Adrenal gland (tissue), 12 donors: ENCODE results near the gene FCSK. TPM values are rescaled to one million over a fixed set of nuclear protein-coding genes. Genes with fewer than 3 reads are reported as not detected.

Experiments used
- DNase-seq, 7 donors: peaks; one replicate each; pipeline ENCODE4 v3.0.0-alpha.2; 2019 to 2020
- H3K27ac ChIP-seq, 5 donors: fragments of 200-600 bp; sonication (generic) in 4 of 5; 1 replicate in 3 of 5; 2 replicates in 2 of 5; pipeline versions ENCODE4 v1.5.1 to v1.8.0; 2016 to 2020; ENCODE audit warnings: mild to moderate bottlenecking in 1 of 5
- H3K27me3 ChIP-seq: fragments of 200-600 bp; 2 replicates; pipeline ENCODE4 v1.8.0; 2021
- H3K36me3 ChIP-seq, 2 donors: fragments of 200-600 bp; replicated peaks in 1 of 2; 1 replicate in 1 of 2; 2 replicates in 1 of 2; pipeline versions ENCODE4 v1.5.1 to v1.8.0; 2018 to 2022
- H3K4me1 ChIP-seq, 2 donors: fragments of 200-600 bp; replicated peaks in 1 of 2; 1 replicate in 1 of 2; 2 replicates in 1 of 2; pipeline versions ENCODE4 v1.5.1 to v1.8.0; 2018 to 2021
- H3K4me3 ChIP-seq, 4 donors: fragments of 200-600 bp; sonication (generic) in 3 of 4; one replicate each; pipeline ENCODE4 v1.5.1; 2016 to 2018
- H3K9me3 ChIP-seq, 3 donors: fragments of 200-600 bp; sonication (generic) in 1 of 3; replicated peaks in 1 of 3; 1 replicate in 2 of 3; 2 replicates in 1 of 3; pipeline versions ENCODE4 v1.5.1 to v1.8.0; 2016 to 2021
- POLR2A ChIP-seq, 2 donors: fragments of 450-650 bp; IDR thresholded peaks; one replicate each; pipeline ENCODE4 v1.6.1; 2017; ENCODE audit warnings: antibody characterized with exemption in 2 of 2, mild to moderate bottlenecking in 2 of 2, moderate library complexity in 1 of 2
- WGBS, 4 donors: extraction: QIAGEN DNeasy Blood & Tissue Kit in 2 of 4; methylation state at CpG; one replicate each; pipeline versions ENCODE4 v1.1.5 to v1.1.7; 2013 to 2017; 5-methylcytosine and 5-hydroxymethylcytosine counted together
- intact Hi-C, 2 donors: fragments of 100-400 bp; cut with DNase I; formaldehyde crosslinking; loops; one replicate each; pipeline versions ENCODE4 v1.14.1 to v1.15.0; 2022 to 2023
- polyA plus RNA-seq, 3 donors: library from polyadenylated mRNA; stranded (reverse); fragments of 200-250 nt in 2 of 3; fragments of 350-450 nt in 1 of 3; fragmentation: Illumina TruSeq in 1 of 3; extraction: RNeasy Lipid Tissue Mini Kit (QIAGEN cat#74804) in 1 of 3; gene quantifications; one replicate each; pipeline ENCODE4 v1.2.3, GENCODE V29; 2013 to 2014
- total RNA-seq, 9 donors: library from RNA; depleted of rRNA in 4 of 9; stranded (reverse); fragments of >200 nt in 4 of 9; fragments of 120-200 nt in 1 of 9; fragmentation: NEBNext Ultra II Directional in 1 of 9; extraction: Animal tissue kit (Norgen Biotek cat#: 25700) in 1 of 9; gene quantifications; one replicate each; pipeline versions ENCODE4 v1.1.0 to v1.2.4, GENCODE V29; 2013 to 2023
- TF ChIP-seq, protein P1 (sequence below), 6 experiments: fragments of 450-650 bp in 4 of 6; fragments of 200-600 bp in 2 of 6; sonication (generic) in 1 of 6; IDR thresholded peaks; 1 replicate in 5 of 6; 2 replicates in 1 of 6; pipeline versions ENCODE4 v1.5.1 to v1.8.0; 2016 to 2021; ENCODE audit warnings: antibody characterized with exemption in 6 of 6, mild to moderate bottlenecking in 2 of 6, moderate library complexity in 1 of 6
- donor health status: healthy with polysubstance abuse.
- donor health status: Bipolar disorder and iron deficiency.
- donor health status: DM: yes; HTN: yes; CAD: no.
- donor health status: DM: no; HTN: no; CAD: no.
- donor health status: DM: no; HTN: no; CAD: no.
- donor health status: DM: yes; HTN: yes; CAD: no.

FCSK gene
- total and polyA plus RNA-seq, 12 donors: 5.2 to 34.8 (median 23.0) TPM

DNA sequence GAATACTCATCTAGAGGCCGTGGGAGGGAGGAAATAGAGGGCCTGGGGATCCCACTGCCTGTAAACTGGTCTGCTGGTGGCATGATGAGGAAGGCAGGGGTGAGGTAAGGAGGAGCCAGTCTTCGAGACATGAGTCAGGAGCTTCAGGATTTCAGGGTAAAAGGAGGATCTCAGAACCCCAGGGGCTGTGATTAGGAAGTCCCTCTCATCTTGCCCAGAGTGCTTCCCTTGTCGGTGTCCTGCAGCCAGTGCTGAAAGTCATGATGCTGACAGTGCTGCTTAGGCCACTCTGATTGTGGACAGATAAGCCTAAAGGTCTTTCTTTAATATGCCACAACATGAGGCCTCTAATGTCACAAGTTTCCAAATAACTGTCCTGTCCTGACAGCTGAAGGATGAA is 39.4 kb downstream of the FCSK start:
- 88 to 93% (median 91%) methylated on average over 2 to 3 of the region's 3 CpGs for WGBS, 4 donors
- no peaks in the 10 kb centered on the region for H3K27me3 ChIP-seq
- TF ChIP-seq, protein P1, sequence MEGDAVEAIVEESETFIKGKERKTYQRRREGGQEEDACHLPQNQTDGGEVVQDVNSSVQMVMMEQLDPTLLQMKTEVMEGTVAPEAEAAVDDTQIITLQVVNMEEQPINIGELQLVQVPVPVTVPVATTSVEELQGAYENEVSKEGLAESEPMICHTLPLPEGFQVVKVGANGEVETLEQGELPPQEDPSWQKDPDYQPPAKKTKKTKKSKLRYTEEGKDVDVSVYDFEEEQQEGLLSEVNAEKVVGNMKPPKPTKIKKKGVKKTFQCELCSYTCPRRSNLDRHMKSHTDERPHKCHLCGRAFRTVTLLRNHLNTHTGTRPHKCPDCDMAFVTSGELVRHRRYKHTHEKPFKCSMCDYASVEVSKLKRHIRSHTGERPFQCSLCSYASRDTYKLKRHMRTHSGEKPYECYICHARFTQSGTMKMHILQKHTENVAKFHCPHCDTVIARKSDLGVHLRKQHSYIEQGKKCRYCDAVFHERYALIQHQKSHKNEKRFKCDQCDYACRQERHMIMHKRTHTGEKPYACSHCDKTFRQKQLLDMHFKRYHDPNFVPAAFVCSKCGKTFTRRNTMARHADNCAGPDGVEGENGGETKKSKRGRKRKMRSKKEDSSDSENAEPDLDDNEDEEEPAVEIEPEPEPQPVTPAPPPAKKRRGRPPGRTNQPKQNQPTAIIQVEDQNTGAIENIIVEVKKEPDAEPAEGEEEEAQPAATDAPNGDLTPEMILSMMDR (IDR thresholded peaks at IDR 0.05): no peak
- no peak for TF ChIP-seq POLR2A (IDR thresholded peaks at IDR 0.05)
- H3K27ac ChIP-seq: no peak overlapping the region
- no peak for DNase-seq
- intact Hi-C loops: no loop called here
- peaks cover 0 to 73% of the 10 kb centered on the region in 2 donors for H3K36me3 ChIP-seq
- H3K9me3 ChIP-seq: no peaks in the 10 kb centered on the region
- H3K4me1 ChIP-seq: no peaks in the 10 kb centered on the region
- no peak overlapping the region for H3K4me3 ChIP-seq

DNA sequence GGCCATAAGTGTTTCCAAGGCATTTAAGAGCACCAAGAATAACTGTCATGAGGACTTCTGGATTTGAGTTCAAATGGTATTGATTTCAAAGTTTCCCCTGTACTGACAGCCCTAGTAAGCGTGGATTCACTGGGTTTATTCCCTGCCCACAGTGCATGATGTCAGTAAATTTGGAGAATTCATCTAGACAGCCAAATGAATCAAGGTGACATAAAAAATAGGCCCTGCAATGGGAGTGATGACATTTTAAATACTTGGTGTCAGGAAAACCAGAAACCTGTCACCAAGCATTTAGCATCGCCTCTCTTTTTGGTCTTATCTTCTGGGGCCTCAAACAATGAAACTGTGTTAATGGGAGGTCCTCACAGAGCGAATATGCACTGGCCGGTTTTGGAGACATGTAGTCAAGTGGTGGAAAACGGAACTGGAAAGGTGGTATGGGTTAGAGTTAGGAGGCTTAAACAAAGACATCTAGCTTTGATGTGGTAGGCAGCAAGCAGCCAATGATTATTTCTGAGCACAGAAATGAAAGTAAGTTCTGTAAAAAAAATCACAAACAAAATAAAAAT is 39.9 kb downstream of the FCSK start:
- WGBS, 4 donors: 71 to 91% (median 83%) methylated on average over 5 of the region's 5 CpGs
- H3K4me1 ChIP-seq: no peaks in the 10 kb centered on the region
- H3K36me3 ChIP-seq: peaks cover 0 to 70% of the 10 kb centered on the region in 2 donors
- no peaks in the 10 kb centered on the region for H3K27me3 ChIP-seq
- no peak for DNase-seq
- H3K27ac ChIP-seq: no peak overlapping the region
- no peak for TF ChIP-seq POLR2A (IDR thresholded peaks at IDR 0.05)
- TF ChIP-seq, protein P1 (IDR thresholded peaks at IDR 0.05): no peak
- intact Hi-C loops: no loop called here
- no peak overlapping the region for H3K4me3 ChIP-seq
- H3K9me3 ChIP-seq: no peaks in the 10 kb centered on the region

DNA sequence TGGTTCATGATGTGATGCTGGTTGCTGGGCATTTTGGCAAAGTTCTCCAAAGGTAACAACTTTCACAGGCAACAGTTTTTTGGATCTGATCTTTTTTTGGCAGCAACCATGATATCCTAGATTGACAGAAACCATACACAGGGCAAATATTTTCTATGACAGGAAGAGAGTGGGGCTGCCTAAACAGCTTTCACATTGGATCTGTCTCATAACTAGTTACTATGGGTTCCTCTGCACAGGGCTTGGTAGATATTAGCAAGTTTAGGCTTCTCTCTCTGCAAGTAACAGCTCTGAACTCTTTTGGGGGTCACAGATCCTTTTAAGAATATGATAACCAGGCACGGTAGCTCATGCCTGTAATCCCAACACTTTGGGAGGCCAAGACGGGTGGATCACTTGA is 40.4 kb downstream of the FCSK start:
- Histone ChIP-seq H3K4me1 (no peaks in the 10 kb centered on the region), H3K36me3 (peaks cover 0 to 69% of the 10 kb centered on the region in 2 donors), H3K9me3 (no peaks in the 10 kb centered on the region), H3K27ac (no peak overlapping the region), H3K4me3 (no peak overlapping the region), H3K27me3 (no peaks in the 10 kb centered on the region)
- TF ChIP-seq POLR2A (IDR thresholded peaks at IDR 0.05): no peak
- TF ChIP-seq, protein P1 (IDR thresholded peaks at IDR 0.05): no peak
- no peak for DNase-seq
- intact Hi-C loops: no loop called here
- WGBS, 4 donors: 71 to 97% (median 95%) methylated on average over 2 of the region's 2 CpGs

DNA sequence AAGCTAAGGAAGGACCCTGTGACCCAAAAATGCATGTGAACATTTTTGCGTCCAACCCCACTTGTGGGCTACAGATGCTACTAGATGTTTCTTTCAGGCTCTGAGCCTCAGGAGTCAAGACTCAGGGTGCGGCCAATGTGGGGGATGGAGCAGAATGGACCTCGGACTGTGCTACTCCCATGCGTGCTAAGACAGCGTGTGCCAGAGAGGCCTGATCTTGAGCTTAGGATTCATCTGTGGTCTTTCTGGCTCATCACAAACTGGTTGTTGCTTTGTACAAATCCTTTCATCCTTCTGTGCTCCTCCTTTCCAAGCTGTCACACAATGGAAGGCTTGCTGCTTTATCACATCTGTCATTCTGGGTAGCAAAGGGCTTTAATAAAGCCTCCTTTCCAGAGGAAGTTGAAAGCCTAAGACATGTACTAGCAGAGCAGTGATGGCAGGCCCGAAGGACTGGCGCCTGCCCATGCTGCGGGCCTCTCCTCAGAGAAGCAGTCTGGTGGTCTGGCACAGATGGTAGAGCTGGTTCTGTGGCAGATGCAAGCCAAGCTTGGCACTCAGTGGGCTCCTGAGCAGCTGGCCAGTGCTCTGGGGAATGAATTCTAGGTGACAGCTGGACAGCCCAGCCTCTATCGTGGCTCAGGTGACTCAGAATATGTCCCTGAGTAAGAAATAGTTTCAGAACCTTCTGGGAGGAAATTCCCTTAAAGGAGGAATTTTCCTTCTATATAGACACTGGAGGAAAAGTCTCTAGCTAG is 41.2 kb downstream of the FCSK start:
- intact Hi-C loops: no loop called here
- H3K27ac ChIP-seq: no peak overlapping the region
- DNase-seq: no peak
- no peak overlapping the region for H3K4me3 ChIP-seq
- 87 to 91% (median 87%) methylated on average over 9 of the region's 9 CpGs for WGBS, 4 donors
- no peaks in the 10 kb centered on the region for H3K4me1 ChIP-seq
- H3K27me3 ChIP-seq: no peaks in the 10 kb centered on the region
- TF ChIP-seq, protein P1 (IDR thresholded peaks at IDR 0.05): no peak
- TF ChIP-seq POLR2A (IDR thresholded peaks at IDR 0.05): no peak
- no peaks in the 10 kb centered on the region for H3K9me3 ChIP-seq
- H3K36me3 ChIP-seq: peaks cover 0 to 69% of the 10 kb centered on the region in 2 donors
